Measurements from ENCODE around the gene RPRML.

RPRML gene

GRCh38 chr17:46931596-46931995 lies 47.5 kb downstream of the RPRML start:
- no peak for TF ChIP-seq CTCF (IDR thresholded peaks at IDR 0.05)

GRCh38 chr17:46930051-46930450 lies 49.0 kb downstream of the RPRML start:
- no peak for TF ChIP-seq CTCF (IDR thresholded peaks at IDR 0.05)

GRCh38 chr17:46929413-46929812 lies 49.6 kb downstream of the RPRML start:
- no peak for TF ChIP-seq CTCF (IDR thresholded peaks at IDR 0.05)

GRCh38 chr17:46928467-46929261 lies 50.4 kb downstream of the RPRML start:
- no peak for TF ChIP-seq CTCF (IDR thresholded peaks at IDR 0.05)

All from LNCAP (cell line).